Right ventricle myocardium inferior (tissue), 1 donor: ENCODE data around the gene CLUH. TPM values are rescaled to one million over a fixed set of nuclear protein-coding genes. Genes with fewer than 3 reads are reported as not detected.
"Not testable (repeated sequence)": the region's sequence is repeated elsewhere in the genome, so short reads cannot be mapped to it uniquely, and the experiment has no call there.

Experiments used
- ATAC-seq: fragments of 200-7000 bp; cut with Tn5 transposase; one replicate; pipeline ENCODE4 v1.9.1; 2020; ENCODE audit warnings: mild to moderate bottlenecking, moderate library complexity
- DNase-seq: peaks from one replicate; pipeline ENCODE4 v3.0.0; 2021; ENCODE audit errors: missing footprints
- intact Hi-C: fragments of 100-400 bp; cut with DNase I; formaldehyde crosslinking; loops from one replicate; pipeline ENCODE4 v1.11.0; 2022
- microRNA-seq: library from miRNA; unstranded; fragments of <30 nt; microRNA quantifications from one replicate; pipeline ENCODE4 v1.2.0, GENCODE V29; 2020
- total RNA-seq: library from RNA; stranded (reverse); fragmentation: NEBNext Ultra II Directional; extraction: Animal tissue kit (Norgen Biotek cat#: 25700); gene quantifications from one replicate; pipeline ENCODE4 v1.2.1, GENCODE V29; 2021
- donor health status: DM: no; HTN: yes; CAD: no; lungs with severe emphysema.

CLUH gene
- total RNA-seq, 1 donor from 2014 or later = 180 TPM

GRCh38 chr17:2659337-2659736 lies 52.2 kb downstream of the CLUH start:
- peak; percentile 41 for ATAC-seq
- intact Hi-C loops, DNase-seq: not testable (repeated sequence)

- ATAC-seq = no peak
- DNase-seq = no peak
- intact Hi-C loops = no loop called here
Observed at GRCh38 chr17:2656283-2656682, 55.3 kb downstream of the CLUH start.

DNA sequence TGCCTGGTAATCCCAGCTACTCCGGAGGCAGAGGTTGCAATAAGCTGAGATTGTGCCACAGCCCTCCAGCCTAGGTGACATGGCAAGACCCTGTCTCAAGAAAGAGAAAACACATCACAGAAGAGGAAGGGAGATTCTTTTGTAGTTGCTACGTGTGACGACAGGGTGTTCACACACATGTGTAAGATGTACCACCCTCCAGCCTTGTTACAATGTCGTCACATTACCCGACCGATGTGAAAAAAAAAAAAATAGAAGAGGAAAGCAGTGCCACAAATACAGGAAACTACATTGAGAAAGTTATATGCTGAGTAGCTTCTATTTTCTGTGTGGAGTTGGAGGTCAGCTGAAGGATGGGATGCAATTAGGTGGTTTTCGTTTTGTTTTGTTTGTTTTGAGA lies 56.0 kb downstream of the CLUH start:
- intact Hi-C loops = no loop called here
- no peak for ATAC-seq
- no peak for DNase-seq

DNA sequence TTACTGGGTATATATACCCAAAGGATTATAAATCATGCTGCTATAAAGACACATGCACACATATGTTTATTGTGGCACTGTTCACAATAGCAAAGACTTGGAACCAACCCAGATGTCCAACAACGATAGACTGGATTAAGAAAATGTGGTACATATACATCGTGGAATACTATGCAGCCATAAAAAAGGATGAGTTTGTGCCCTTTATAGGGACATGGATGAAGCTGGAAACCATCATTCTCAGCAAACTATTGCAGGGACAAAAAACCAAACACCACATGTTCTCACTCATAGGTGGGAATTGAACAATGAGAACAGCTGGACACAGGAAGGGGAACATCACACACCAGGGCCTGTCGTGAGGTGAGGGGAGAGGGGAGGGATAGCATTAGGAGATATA lies 58.7 kb downstream of the CLUH start:
- intact Hi-C loops, ATAC-seq, DNase-seq: not testable (repeated sequence)

DNA sequence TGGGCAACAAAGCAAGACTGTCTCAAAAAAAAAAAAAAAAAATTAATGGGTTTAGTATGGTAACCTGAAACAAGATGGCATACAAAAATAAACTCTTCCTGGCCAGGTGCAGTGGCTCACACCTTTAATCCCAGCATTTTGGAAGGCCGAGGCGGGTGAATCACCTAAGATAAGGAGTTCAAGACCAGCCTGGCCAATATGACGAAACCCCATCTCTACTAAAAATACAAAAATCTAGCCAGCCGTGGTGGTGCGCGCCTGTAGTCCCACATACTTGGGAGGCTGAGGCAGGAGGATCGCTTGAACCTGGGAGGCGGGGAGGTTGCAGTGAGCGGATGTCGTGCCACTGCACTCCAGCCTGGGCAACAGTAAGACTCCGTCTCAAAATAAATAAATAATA lies 62.4 kb downstream of the CLUH start:
- ATAC-seq = no peak
- DNase-seq = no peak
- intact Hi-C loops = no loop called here

DNA sequence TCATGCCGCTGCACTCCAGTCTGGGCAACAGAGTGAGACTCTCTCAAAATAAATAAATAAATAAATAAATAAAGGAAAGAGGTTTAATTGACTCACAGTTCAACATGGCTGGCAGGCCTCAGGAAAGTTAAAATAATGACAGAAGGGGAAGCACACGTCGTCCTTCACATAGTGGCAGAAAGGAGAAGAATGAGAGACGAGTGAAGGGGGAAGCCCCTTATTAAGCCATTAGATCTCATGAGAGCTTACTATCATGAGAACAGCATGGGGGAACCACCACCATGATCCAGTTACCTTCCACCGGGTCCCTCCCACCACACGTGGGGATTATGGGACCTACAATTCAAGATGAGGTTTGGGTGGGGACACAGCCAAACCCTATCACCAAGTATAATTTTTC lies 63.6 kb downstream of the CLUH start:
- DNase-seq = no peak
- intact Hi-C loops = no loop called here
- ATAC-seq = no peak

GRCh38 chr17:2644971-2645370 lies 66.6 kb downstream of the CLUH start:
- ATAC-seq = no peak
- no peak for DNase-seq
- intact Hi-C loops = no loop called here

Small RNA genes lying within 50 kb of the gene (microRNA-seq; reads per million reads assigned to microRNA genes)
- gene MIR1253 (not detected), gene MIR6776 (not detected)

Other genes with a start within 250 kb of the CLUH start
- 20.1 TPM for gene METTL16, start 199.9 kb downstream of the CLUH start, total RNA-seq
- gene PAFAH1B1, start 118.1 kb downstream of the CLUH start, total RNA-seq = 115 TPM
- gene CCDC92B, start 37.9 kb upstream of the CLUH start, total RNA-seq = 0.16 TPM
- gene RAP1GAP2, start 84.7 kb upstream of the CLUH start, total RNA-seq = 57.2 TPM